ENCODE results near the gene SPECC1. TPM values are rescaled to one million over a fixed set of nuclear protein-coding genes. Genes with fewer than 3 reads are reported as not detected.

The SPECC1 gene
- polyA plus RNA-seq, 3 donors = 36.0 to 58.4 (median 50.5) TPM

DNA sequence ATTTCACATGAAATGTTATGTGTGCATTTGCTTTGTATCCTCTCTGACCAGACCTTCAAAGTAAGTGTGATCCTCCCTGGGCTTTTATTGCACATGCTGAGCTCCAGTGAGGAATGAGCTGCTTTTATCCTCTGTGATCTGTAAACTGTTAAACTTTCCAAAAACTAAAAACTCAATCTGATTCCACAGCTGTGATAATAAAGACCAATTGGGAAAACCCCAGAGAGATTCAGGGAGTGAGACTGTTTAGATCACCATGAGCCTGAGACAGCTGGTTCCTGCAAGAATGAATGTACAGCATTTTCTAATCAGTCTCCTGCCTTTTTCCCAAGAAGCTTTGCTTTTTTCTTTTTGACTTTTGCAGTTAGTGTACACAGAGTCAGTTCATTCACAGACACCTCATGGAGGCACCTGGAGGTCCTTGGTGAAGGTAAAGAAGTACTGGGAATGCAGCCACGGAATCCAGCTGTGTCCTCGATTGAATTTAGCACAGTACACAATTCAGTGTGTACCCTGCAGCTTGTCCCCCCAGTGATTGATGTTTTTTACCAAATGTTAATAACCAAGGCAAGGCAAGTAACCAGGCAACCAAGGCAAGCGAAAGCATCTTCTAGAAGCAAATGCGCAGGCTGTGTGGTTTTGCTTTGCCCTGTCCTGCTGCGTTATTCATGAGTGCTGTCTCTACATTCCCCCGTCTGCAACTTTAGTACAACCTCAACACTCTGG, 275.6 kb downstream of the SPECC1 start:
- H3K36me3 Mint-ChIP-seq = peaks cover 33 to 70% of the 10 kb centered on the region in 2 donors
- TF ChIP-seq CTCF (IDR thresholded peaks at IDR 0.05) = no peak
- 100% methylated on average over 2 of the region's 6 CpGs for WGBS (ENCODE audit: insufficient coverage)

GRCh38 chr17:20289984-20290383, 280.8 kb downstream of the SPECC1 start:
- no peaks in the 10 kb centered on the region for H3K27me3 ChIP-seq (ENCODE audit: control insufficient read depth in 2 of 2, insufficient read depth in 2 of 2, low read length in 2 of 2)
- WGBS (ENCODE audit: insufficient coverage) = 96% methylated on average over 3 of the region's 3 CpGs
- no peaks in the 10 kb centered on the region for H3K9me3 ChIP-seq (replicated peaks in 1 of 2; ENCODE audit: control insufficient read depth in 1 of 2, insufficient read depth in 1 of 2, low read length in 2 of 2)
- Mint-ChIP-seq H3K36me3 (peaks cover 52 to 84% of the 10 kb centered on the region in 2 donors), H3K4me1 (no peaks in the 10 kb centered on the region), H3K9me3 (peaks cover 0 to 7% (median 0%) of the 10 kb centered on the region in 7 donors), H3K27ac (peak overlapping the region in 2 of 7 donors; percentile 62 to 72), H3K4me3 (no peak overlapping the region), H3K27me3 (ENCODE audit: low read depth in 3 of 3) (no peaks in the 10 kb centered on the region)
- H3K36me3 ChIP-seq (replicated peaks in 1 of 2; ENCODE audit: control insufficient read depth in 1 of 2, insufficient read depth in 2 of 2, low read length in 2 of 2) = peaks cover 24 to 65% of the 10 kb centered on the region in 2 donors
- no peak for TF ChIP-seq CTCF (IDR thresholded peaks at IDR 0.05)
- no peak overlapping the region for H3K4me2 ChIP-seq (replicated peaks; ENCODE audit: extremely low read depth, low read length, poor library complexity, severe bottlenecking)
- no peaks in the 10 kb centered on the region for H3K4me1 ChIP-seq (ENCODE audit: control insufficient read depth in 1 of 2, insufficient read depth in 2 of 2, low read length in 2 of 2)
- no peaks in the 10 kb centered on the region for H4K20me1 ChIP-seq (ENCODE audit: insufficient read depth, low read length)
- intact Hi-C loops (cut with micrococcal nuclease) = no loop called here
- peaks cover 7% of the 10 kb centered on the region for H3K79me2 ChIP-seq (ENCODE audit: insufficient read depth, low read length)
- no peak overlapping the region for H2AFZ ChIP-seq (ENCODE audit: insufficient read depth, low read depth, low read length, poor library complexity, severe bottlenecking)
- no peak overlapping the region for H3K27ac ChIP-seq (ENCODE audit: low read depth in 1 of 2, low read length in 2 of 2)
- H3K4me3 ChIP-seq (replicated peaks in 1 of 3; ENCODE audit: low read depth in 2 of 3, low read length in 3 of 3) = no peak overlapping the region
- no peak for DNase-seq
- H3K9ac ChIP-seq (ENCODE audit: insufficient read depth, low read length, poor library complexity, severe bottlenecking) = no peak overlapping the region

More for the DNA sequence above, 275.6 kb downstream of the SPECC1 start:
- H3K36me3 ChIP-seq (replicated peaks in 1 of 2; ENCODE audit: control insufficient read depth in 1 of 2, insufficient read depth in 2 of 2, low read length in 2 of 2) = peaks cover 12 to 35% of the 10 kb centered on the region in 2 donors
- Mint-ChIP-seq H3K27ac (peak overlapping the region in 2 of 7 donors; percentile 0 to 37), H3K9me3 (peaks cover 0 to 7% (median 2%) of the 10 kb centered on the region in 7 donors), H3K4me1 (peaks cover 30% of the 10 kb centered on the region), H3K27me3 (ENCODE audit: low read depth in 3 of 3) (peaks cover 0 to 3% (median 0%) of the 10 kb centered on the region in 3 donors), H3K4me3 (no peak overlapping the region)
- H3K79me2 ChIP-seq (ENCODE audit: insufficient read depth, low read length) = peaks cover 9% of the 10 kb centered on the region
- no peak overlapping the region for H3K4me2 ChIP-seq (replicated peaks; ENCODE audit: extremely low read depth, low read length, poor library complexity, severe bottlenecking)
- H2AFZ ChIP-seq (ENCODE audit: insufficient read depth, low read depth, low read length, poor library complexity, severe bottlenecking) = no peak overlapping the region
- DNase-seq = no peak
- no peak overlapping the region for H3K27ac ChIP-seq (ENCODE audit: low read depth in 1 of 2, low read length in 2 of 2)
- H3K27me3 ChIP-seq (ENCODE audit: control insufficient read depth in 2 of 2, insufficient read depth in 2 of 2, low read length in 2 of 2) = no peaks in the 10 kb centered on the region
- H3K9me3 ChIP-seq (replicated peaks in 1 of 2; ENCODE audit: control insufficient read depth in 1 of 2, insufficient read depth in 1 of 2, low read length in 2 of 2) = no peaks in the 10 kb centered on the region
- H3K9ac ChIP-seq (ENCODE audit: insufficient read depth, low read length, poor library complexity, severe bottlenecking) = no peak overlapping the region
- H3K4me1 ChIP-seq (ENCODE audit: control insufficient read depth in 1 of 2, insufficient read depth in 2 of 2, low read length in 2 of 2) = peaks cover 31 to 33% of the 10 kb centered on the region in 2 donors
- no peaks in the 10 kb centered on the region for H4K20me1 ChIP-seq (ENCODE audit: insufficient read depth, low read length)
- intact Hi-C loops (cut with micrococcal nuclease) = no loop called here
- no peak overlapping the region for H3K4me3 ChIP-seq (replicated peaks in 1 of 3; ENCODE audit: low read depth in 2 of 3, low read length in 3 of 3)
